GM15510 (cell line): ENCODE data around the gene HSPA14.
A peak's percentile ranks its signal among the peaks of the same experiment; 100 is the strongest.

Source experiments
- POLR2A ChIP-seq: IDR thresholded peaks from 3 replicates; pipeline ENCODE4 v1.6.1; 2011; ENCODE audit warnings: borderline replicate concordance; ENCODE audit not compliant: insufficient read length; ENCODE audit errors: extremely low read depth

Gene HSPA14

DNA sequence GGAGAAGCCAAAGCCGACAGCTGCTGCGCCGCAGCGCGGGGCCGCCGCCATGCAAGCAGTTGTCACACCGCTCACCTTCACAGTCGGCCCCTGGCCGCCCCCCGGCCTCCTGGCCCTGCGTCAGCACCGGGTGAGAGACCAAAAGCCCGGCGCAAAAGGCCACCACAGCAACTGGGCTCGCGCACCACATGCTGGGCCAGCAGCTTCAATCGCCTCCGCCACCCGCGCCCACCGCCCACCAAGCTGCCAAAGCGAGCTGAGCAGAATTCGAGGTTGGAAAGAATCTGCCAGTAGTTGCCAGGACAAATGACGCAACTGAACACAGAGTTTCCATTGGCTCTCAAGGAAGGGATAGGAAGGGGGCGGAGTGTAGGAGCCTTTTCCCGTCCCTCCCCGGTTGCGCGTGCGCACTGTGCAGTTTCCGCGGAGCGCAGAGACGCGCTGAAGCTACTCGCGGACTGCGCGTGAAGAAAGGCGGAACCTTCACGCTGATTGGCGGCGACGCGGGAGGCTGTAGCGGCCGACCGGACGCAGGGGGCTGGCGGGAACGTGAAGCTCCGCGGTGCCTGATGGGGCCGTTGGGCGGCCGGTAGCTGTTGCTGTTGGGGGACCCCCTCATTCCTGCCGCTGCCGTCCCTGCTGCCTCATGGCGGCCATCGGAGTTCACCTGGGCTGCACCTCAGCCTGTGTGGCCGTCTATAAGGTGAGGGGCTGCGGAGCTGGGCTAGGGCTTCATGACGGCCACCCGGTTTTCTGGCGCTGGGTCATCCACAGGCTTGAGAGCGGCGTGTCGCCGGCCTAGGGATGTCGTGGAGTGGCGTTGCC lies at the start of gene HSPA14, which contains the start of the genes CDNF and MSANTD7:
TSS of gene HSPA14 (plus strand) at position 550 of the 825 bp plus-strand sequence. CDS start at position 647, 97 bp downstream.
TSS of gene CDNF (minus strand) at position 281 of the 825 bp plus-strand sequence. CDS start at position 190, 91 bp downstream.
TSS of gene MSANTD7 (plus strand) at position 550 of the 825 bp plus-strand sequence. CDS start 3,979 bp downstream, outside the sequence.
- peak; percentile 90 for TF ChIP-seq POLR2A

DNA sequence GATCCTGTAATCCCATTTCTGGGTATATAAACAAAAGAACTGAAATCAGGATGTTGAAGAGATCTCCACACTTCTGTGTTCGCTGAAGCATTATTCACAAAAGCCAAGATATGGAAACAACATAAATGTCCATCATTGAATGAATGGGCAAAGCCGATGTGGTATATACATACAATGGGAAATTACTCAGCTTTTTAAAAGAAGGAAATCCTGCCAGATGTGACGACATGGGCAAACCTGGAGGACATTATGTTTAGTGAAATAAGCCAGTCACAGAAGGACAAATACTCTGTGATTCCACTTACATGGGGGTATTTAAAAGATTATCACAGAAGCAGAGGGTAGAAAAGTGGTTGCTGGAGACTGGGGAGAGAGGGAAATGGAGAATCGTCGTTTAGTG lies 39.5 kb upstream of the HSPA14 start:
- TF ChIP-seq POLR2A = no peak

DNA sequence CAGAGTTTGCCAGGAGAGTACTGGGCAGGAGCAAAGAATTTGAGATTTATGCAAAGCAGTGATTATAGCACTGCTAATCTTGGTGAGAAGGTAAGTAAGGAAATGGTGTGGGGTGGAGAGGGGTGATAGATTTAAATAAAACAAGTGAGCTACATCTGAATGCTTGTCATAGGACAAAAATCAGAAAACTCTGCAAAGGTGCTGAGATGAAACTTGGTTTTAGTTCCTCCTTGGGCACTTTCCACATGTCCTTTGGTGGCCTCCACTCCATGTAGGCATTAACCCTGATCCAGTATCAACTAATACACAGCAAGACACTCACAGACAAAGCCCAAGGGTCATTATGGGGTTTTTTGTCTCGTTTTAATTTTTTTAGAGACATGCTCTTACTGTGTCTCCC lies 37.7 kb upstream of the HSPA14 start:
- TF ChIP-seq POLR2A = no peak

DNA sequence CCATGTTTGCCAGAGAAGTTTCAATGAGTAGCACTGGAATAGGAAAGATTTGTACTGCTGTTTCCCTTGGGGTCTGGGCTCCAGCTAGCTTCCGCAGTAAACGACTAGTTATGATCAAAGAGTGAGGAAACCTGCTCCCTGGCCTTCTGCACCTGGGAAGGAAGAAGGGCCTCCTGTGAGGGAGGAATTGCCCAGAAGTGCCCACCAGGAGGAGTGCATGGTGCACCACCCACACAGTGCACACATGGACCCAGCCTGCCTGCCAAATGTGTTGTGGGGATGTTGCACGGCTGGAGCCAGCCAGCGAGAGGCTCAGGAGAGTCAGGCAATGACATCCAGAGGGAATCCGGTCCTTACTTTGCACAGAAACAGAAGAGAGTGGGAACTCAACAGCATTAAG lies 36.4 kb upstream of the HSPA14 start:
- no peak for TF ChIP-seq POLR2A

DNA sequence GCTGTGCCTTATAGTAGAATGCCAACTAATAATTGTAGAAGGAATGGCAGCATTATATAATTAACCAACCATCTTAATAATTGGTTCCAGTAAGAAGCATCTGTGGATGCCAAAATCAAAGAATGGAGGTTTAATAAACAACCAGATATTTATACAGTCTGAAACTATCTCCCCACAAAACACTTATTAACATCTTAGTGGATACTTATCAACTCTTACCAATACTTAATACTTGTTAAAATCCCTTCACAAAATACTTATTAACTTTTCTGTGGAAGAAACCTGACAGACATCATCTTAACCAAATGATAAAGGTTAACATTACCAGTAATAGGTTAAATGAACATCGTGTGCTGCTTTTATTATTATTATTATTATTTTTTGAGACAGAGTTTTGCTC lies 34.3 kb upstream of the HSPA14 start:
- no peak for TF ChIP-seq POLR2A

- no peak for TF ChIP-seq POLR2A
These were observed 31.8 kb upstream of the HSPA14 start for GRCh38 chr10:14806318-14806717.

DNA sequence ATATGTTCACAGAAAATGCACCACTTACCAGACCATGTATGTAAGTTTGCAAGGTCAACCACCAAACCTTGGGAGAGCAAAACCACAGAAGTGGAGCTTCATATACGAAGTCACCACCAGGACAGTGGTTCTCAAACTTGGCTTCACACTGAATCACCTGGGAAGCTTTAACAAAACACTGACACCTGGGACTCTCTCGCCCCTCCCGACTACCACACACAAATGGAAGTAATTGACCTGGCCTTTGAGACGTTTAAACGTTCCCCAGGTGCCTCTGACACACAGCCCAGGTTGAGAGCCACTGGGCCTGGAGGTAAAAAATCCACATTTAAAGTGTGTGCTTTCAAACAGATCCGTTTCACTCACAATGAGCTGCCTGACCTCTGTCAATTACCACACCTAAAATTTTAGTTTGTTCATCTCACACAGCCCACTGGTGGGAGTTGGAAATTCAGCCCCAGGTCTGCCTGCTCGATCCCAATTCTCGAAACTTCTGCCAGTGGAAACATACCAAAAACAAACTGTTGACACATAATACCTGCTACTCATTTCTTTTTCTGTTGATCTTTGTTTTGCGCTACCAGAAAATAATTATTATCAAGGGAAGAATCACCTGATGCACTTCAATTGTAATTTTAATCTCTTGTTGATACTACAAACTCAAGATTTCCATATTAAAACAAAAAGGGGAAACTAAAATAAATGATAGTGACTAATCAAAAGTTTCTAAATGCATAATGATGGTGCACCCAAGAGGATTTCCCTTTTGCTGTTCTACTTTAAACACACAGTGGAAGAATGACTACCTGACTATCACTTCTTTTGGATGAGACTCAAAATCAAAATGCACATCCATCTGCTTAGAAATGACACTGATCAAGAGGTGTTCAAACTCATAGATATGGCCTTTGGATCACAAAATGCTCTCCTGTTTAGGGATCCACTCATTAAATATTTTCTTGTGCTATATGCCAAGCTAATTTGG lies 26.8 kb upstream of the HSPA14 start:
- no peak for TF ChIP-seq POLR2A

DNA sequence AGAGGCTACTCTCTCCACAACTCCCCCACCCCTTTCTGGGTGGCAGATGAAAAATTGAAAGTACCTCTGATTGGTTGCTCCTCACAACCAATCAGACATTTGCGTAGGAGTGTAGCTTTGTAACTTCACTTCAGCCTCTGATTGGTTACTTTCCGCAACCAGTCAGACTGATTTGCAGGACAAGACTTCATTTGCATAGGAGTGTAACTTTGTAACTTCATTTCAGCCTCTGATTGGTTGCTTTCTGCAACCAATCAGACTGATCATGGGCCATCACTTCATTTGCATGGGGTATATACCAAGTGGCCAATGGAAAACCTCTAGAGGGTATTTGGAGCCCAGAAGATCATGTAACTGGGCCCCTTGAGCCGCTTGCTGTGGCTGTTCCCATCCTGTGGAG lies 25.8 kb upstream of the HSPA14 start:
- TF ChIP-seq POLR2A = no peak

- no peak for TF ChIP-seq POLR2A
These were observed 22.4 kb upstream of the HSPA14 start for GRCh38 chr10:14815681-14816080.

DNA sequence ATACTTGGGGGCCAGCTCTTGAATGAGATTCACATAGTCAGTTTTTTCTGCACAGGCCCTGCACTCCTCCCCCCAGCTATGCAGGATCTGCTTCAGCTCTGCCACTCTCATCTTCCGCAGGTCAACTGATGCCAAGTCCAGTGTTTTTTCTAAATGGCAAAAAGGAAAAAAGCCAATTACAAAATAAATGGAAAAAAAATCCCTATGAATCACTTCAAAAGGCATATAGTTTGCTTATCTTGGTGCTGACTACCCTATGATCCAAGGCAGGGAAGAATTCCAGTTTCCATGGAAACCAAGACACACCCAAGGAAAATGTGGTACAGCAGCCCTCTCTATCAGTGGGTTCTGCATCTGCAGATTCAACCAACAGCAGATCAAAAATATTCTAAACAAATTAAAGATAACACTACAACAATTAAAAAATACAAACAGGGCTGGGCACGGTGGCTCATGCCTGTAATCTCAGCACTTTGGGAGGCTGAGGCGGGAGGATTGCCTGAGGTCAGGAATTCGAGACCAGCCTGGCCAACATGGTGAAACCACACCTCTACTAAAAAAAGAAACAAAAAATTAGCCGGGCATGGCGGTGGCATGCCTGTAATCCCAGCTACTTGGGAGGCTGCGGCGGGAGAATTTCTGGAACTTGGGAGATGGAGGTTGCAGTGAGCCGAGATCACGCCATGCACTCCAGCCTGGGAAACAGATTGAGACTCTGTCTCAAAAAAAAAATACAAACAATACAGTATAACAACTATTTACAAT lies 17.9 kb upstream of the HSPA14 start:
- no peak for TF ChIP-seq POLR2A

- TF ChIP-seq POLR2A = no peak
These were observed 17.3 kb upstream of the HSPA14 start for GRCh38 chr10:14820775-14821154.

DNA sequence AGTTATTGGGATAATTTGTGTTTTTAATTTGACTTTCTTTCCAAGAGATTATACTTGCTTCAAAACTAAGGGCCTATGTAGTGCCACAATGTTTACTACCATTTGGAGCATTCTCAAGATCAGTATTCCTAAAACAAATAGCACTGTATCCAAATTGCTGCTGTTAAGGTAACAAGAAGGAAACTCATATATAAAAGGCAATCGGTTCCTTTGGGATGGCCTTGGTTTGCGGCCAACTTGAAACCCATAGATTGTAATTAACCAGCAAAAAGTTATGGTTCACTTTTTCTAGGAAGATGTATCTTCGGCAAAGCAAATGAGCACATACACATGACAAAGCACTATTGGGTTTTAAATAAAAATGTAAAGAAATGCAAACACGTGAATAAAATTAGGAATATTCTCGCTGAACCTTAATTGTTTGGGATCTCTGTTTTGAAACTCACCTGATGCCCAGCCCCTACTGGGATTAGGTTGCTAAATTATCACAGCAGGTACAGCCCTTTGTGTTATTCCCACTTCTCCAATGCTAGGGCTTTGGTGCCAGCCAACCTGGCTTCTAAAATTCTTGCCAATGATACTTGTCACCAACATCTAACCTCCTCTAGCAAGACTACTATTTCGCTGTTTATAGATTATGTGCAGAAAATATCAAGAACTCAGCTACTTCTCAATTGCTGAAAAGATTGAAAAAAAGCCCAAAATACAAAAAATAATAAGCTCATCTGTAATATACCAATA lies 16.3 kb upstream of the HSPA14 start:
- no peak for TF ChIP-seq POLR2A

DNA sequence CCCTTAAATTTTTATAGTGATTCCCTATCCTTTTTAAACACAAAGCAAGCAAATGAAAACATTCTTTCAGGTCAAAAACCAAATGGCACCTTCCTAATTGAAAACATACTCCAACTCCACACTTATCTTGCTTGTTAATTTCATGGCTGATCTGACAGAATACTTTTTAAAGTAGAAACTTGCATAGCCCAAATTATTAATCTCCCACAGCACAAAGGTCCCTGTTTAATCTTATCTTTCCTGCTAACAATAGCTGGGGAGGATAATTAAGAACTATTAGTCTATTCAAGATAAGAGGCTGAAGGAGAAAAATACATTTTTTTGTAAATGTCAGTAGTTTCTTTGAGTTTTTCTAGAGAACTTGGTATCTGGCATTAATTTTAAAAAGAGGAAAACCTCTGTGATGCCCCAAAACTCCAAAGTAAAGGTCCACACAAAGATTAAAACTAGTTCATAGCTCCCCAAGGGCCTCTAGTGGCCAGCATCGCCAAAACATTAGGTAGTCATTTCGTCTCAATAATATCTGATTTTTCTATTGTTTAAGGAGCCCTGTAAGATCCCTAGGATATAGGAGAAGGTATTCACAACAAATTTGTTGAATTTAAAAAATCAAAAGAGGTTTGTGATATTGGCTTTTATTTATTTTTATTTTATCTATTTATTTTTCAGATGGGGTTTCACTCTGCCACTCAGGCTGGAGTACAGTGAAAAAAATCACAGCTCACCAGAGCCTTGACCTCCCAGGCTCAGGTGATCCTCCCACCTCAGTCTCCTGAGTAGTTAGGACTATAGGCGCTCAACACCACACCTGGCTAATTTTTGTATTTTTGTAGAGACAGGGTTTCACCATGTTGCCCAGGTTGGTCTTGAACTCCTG lies 15.0 kb upstream of the HSPA14 start:
- TF ChIP-seq POLR2A = no peak

- no peak for TF ChIP-seq POLR2A
These were observed 14.1 kb upstream of the HSPA14 start for GRCh38 chr10:14823966-14824365.
